ENCODE measurements around the gene ERCC5.

ERCC5 gene

DNA sequence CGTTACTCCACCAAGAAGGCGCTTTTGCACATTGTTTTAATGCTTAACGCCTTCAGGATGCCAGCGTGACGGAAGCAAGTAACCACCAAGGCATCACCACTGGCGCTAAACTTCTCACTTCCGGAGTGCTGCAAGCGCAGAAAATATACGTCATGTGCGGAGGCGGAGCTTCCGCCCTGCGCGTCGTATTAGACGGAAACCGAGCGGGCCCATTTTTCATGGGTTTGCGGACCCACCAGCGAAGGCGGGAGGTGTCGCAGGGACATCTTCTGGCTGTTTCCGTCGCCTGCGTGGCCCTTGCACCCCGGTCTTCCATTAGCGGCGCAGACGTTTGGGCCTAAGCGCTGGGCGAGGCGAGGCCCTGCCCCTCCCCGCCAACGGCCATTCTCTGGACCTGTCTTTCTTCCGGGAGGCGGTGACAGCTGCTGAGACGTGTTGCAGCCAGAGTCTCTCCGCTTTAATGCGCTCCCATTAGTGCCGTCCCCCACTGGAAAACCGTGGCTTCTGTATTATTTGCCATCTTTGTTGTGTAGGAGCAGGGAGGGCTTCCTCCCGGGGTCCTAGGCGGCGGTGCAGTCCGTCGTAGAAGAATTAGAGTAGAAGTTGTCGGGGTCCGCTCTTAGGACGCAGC is at the start of gene ERCC5:
Gene ERCC5, plus strand, starts transcription at position 403 of the 631 bp plus-strand sequence. CDS start 235 bp downstream, outside the sequence.
- DNase-seq (ENCODE audit: low read depth) = peak; percentile 88

DNA sequence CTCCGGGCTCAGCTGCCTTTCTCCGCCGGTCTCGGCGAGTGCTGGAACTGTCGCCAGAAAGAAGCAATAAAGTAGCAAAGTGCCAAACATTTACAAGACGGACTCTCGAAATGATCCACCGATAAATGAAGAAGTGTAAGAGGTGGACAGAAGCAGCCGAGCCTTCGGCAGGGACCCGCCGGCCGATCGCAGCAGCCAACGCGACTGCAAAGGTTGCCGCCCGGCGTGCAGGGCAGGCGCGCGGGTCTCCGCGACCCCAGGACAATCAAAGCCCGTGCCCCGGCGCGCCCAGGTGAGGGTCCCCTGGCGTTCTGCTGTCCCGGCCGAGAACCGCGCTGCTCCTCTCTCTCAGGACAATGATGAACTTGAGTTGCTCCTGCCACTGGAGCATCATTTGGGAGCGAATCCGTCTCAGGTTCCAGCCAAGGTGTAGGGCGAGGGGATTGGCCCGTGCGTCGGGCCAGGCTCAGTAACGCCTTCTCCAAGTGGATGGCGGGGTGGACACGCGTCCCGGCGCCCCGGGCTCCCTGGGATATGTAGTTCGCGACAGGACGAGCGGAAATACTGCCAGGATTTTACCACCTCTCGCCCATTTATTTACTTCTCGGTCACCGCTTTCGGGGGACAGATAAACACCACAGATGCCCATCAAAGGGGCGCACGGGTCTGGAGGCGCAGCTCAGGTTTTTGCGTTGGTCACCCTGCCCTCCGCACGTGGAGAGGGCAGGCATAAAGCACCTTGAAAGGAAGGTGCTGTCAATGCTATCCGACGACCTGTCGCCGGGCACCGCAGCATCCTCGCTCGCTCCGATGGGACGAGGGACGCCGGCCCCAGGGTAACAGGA is 47.0 kb upstream of the ERCC5 start, which contains the start of the genes BIVM and POGLUT2:
Gene BIVM, plus strand, starts transcription at position 539 of the 845 bp plus-strand sequence. CDS start 8,149 bp downstream, outside the sequence.
Gene POGLUT2, minus strand, starts transcription at position 396 of the 845 bp plus-strand sequence. Its CDS starts 306 bp downstream, at position 90.
- DNase-seq (ENCODE audit: low read depth) = peak; percentile 61

DNA sequence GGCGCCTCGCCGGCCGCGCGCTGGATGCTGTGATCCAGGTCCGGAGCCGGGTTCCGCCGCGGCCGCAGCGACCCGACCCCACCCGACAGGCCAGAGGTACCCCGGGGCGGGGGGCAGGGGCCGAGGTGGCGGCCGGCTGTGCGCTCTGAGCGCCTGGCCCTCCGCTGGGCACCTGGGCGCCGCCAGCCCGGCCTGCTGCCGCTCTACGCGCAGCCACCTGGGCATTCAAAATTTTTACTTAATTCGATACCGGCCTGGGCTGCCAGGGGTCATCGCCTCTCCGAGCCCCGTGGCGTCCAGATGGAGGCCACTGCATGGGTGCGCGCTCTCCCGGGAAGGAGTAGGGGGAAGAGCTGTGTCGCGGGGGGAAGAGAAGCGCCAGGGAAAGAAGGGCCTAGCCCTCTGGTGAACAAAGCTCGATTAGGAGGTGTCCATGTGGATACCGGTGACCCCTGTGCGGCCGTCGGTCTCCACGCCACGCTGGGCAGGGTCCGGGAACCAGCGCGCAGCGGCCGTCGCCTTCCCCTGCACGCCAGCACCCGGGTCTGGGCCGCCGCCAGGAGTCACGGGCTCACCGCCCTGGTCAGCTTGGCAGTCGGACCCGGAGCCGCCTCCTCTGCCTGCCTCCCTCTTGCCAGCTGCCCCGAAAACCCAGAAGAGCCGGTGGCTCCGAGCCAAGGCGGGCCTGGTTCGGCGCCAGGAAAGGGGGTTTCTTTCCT is 46.2 kb upstream of the ERCC5 start:
- DNase-seq (ENCODE audit: low read depth) = no peak

GRCh38 chr13:102800145-102801041 is 45.4 kb upstream of the ERCC5 start:
- peak; percentile 27 for DNase-seq (ENCODE audit: low read depth)

DNA sequence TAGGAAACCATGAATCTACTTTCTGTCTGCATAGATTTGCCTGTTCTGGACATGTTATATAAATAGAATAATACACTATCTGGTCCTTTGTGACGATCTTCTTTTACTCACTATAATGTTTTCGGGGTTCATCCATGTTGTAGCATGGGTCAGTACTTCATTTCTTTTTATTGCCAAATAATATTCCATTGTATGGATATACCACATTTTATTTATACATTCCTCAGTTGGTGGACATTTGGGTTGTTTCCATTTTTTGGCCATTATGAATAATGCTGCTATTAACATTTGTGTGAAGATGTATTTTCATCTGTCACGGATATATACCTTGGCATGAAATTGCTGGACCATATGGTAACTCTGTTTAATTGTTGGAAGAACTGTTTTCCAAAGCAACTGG is 40.2 kb upstream of the ERCC5 start:
- DNase-seq (ENCODE audit: low read depth) = no peak

DNA sequence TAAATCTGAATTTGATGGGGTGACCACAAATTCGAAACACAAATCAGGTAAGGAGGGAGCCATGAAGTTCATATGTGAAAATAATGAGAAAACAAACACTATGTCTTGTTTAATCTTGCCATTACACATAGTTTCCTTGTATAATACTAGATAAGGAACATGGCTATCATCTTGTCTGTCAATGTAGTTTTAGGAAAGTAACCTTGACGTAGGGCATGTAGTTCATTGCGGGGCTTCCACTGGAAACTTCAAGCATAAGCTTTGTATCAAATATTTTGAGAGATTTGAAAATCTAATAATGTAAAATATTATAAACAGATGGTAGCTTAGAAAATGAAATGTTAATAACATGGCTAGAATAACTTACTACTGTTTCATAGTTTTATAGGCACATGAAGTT is 38.1 kb upstream of the ERCC5 start:
- DNase-seq (ENCODE audit: low read depth) = no peak

DNA sequence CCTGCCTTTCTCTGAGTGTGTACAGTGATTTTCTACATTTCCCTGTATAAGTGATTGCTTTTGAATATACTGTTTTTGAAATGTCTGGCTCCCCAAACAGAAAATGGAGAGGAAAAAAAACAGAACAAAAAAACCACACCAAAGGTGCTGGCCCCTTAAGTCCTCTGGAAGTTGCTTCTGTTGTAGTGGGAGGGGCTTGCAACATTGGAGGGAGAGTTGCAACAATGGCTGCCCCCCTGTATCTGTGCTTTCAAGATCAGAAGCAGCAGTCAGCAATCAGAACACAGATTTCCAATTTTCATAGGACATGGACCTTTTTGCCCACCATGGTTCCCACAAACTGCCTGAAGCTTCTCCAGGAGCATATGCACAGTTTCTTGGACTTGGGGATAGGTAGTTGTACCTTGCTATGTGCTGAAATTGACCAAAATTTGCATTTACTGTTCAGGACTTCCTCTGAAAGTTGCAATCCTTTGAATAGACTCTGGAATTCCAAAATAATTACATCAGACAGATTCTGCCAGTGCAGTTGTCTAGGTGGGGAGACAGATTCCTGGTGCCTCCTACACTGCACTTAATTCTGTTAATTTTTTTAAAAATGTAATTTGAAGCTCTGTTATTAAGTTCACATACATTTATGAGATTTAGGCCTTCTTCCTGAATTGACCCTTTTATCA is 33.1 kb upstream of the ERCC5 start:
- no peak for DNase-seq (ENCODE audit: low read depth)

DNA sequence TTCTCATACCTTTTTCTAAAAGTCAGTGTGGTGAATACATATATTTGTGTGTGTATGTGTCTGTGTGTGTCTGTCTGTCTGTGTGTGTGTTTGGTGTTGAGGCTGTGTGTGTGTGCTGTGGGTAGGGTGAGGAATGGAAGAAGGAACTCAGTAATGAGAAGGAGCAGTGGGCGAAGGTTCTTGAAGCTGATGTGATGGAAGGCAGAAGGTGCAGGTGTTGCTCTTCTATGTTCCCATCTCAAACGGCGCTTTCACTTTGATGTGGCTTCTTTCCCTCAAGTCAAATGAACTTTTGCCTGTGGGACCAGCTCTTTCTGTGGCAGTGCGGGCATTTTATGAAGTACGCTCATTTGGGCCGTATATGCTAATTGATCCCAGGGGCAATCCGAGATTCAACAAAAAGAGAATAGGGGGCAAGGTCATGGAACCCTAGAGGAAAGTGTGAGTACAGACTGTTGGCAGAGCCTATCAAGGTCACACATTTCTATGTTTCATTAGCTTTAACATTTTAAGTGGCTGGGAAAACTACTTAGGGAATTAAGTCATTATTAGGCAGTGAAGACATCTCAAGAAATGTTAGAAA is 31.7 kb upstream of the ERCC5 start:
- no peak for DNase-seq (ENCODE audit: low read depth)

DNA sequence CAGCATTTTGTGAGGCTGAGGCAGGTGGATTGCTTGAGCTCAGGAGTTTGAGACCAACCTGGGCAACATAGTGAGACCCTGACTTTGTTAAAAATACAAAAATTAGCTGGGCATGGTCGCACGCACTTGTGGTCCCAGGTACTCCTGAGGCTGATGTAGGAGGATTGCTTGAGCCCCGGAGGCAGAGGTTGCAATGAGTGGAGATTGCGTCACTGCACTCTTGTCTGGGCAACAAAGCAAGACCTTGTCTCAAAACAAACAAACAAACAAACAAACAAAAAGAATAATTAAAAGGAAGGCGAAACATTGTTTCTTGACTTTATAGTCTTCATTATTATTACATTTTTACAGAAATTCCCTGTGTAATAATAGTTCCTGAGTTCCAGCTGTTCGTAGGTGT is 31.0 kb upstream of the ERCC5 start:
- DNase-seq (ENCODE audit: low read depth) = no peak

GRCh38 chr13:102815788-102816187 is 30.0 kb upstream of the ERCC5 start:
- no peak for DNase-seq (ENCODE audit: low read depth)

DNA sequence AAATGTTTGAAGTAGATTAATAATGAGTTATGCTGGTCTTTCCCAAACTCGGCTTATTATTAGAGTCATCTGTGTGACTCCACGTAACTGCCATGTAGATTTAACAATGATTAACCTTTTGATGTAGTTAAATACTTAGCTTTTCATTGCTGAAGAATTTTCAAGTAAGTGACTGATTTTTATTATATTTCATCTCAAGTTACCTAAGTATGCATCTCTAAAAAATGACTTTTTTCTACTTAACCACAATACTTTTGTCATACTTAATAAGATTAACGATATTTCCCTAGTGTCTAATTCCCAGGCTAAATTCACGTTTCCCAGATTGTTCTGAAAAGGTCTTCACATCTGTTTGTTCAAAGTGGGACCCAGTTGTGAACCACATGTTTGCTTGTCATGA is 29.1 kb upstream of the ERCC5 start:
- no peak for DNase-seq (ENCODE audit: low read depth)

DNA sequence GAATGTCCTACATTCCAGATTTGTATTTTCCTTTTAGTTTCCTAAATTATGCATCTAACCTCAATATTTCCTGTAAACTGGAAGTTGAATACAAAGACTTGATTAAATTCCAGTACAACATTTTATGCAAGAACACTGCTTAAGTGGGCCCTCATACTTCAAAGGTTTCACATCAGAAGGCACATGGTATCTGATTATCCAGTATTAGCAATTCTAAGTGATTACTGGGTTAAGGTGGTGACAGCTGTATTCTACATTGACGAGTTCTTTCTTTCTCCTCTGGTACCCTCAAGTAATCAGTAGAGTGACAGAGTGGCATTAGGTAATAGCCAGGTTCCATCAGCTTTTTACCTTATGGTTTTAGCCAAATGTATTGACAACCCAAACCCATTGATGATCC is 28.6 kb upstream of the ERCC5 start:
- DNase-seq (ENCODE audit: low read depth) = no peak

DNA sequence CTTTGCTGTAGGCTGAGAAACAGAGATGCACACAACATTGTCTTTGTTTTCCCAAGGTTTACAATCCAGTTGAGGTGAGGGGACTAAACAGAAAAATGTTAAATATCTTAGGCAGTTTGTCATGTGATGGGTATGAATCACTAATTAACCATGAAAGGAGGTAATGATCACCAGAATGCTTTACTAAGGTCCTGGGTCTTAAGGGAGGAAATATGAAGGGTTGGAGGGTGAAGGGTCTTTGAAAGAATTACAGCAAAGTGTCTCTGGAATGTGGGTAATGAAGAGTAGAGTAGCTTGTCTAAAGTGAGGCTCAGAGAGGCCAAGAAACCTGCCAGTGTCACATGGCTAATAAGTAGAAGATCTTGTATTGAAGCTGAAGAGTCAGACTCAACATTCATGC is 27.9 kb upstream of the ERCC5 start:
- DNase-seq (ENCODE audit: low read depth) = no peak

GRCh38 chr13:102825400-102825799 is 20.4 kb upstream of the ERCC5 start:
- no peak for DNase-seq (ENCODE audit: low read depth)

DNA sequence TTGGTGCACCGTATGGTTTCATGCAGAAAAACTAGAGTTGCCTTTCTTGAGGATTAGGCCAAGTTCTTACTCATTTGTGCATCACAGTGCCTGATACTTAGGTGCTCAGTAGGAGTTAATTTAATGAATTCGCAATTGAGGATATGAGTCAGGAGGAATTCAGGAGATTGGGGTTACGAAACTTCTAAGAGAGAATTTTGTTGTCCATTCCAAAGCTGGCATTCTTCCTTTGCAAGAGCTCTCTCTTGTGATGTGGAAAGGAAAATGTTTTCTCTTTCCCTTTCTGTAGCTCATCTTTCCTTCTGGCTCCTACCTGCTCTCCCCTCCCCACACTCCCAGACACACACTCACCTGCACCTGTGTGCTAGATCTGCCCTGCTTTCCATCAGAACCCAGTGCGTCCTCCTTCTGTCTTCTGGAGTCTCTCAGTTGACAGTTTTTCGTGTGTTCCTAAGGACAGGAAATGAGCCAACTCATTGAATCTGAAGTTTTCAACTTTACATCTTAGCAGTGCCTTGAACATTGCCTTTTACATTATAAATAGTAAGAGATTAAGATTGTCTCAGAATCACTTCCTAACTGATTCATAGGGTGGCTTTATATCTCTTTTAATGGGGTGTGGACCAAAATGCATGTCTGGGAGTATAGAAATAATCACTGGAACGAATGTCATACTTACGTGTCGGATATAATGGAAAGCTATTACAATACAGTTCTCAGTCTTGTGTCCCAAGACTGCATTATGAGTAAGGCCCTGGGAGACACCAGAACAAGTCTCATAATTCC is 19.7 kb upstream of the ERCC5 start:
- peak; percentile 88 for DNase-seq (ENCODE audit: low read depth)

DNA sequence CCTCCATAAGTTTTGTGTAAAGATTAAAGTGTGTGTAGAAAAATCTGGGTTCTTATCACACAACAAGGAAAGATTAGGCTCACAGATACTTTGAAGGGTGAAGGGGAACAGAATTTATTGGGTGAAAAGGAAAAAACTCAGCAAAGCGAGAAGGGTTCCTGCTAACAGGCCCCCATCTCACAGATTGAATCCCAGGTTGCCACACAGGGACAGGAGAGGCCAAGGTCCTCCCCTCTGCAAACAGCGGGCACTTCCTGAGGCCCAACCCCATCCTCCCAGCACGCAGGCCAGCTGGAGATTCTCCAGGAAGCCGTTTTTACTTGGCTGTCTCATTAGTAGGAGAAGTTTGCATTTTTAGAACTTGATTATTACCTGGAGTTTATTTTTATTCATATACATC is 15.2 kb upstream of the ERCC5 start:
- no peak for DNase-seq (ENCODE audit: low read depth)

DNA sequence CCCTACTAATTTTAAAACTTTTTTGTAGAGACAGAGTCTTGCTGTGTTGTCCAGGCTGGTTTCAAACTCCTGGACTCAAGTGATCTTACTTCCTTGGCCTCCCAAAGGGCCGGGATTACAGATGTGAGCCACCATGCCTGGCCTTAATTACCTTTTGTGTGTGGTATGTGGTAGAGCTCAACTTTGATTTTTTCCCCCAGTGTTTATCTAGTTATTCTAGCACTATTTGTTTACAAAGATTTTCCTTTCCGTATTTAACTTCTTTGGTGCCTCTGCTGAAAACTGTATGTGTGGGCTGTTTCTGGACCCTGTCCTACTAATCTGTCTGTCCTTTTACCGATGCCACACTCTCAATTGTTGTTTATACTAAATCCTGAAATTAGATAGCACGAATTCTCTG is 9.4 kb upstream of the ERCC5 start:
- no peak for DNase-seq (ENCODE audit: low read depth)

DNA sequence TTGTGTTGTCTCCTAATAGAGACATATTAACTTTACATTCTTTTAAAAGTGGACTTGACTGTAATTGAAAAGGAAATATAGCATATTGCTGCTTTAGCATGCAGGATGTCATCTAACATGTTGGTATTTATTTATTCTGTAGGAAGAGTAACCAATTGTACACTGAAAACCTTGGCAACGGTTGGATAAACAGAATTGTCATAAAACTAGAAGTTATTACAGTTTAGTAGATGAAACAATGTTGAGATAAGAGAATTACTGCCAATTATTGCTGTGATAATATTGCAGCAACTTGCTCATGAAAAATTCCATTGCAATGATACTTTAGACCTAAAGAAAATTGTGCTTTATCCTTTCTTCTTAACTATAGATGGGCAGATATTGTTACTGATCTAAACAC is 7.6 kb upstream of the ERCC5 start:
- DNase-seq (ENCODE audit: low read depth) = no peak

DNA sequence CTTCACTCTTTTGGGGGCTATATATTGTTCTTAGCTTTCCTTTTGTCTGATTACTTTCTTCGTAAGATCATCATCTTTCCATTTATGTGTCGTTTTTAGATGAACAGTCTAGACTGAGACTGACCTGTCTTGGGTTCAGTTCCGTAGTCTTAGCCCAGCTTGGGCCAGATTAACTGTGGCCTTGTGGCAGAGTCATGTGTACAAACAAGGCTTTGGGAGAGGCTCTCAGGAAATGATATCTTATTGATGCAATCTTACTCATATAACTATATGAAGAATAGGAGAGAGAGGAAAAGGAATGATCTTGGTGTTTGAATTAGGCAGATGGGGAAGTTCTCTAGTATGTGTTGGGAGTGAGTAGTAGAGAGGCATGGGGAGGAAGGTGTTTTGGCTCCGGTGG is 6.8 kb upstream of the ERCC5 start:
- DNase-seq (ENCODE audit: low read depth) = no peak

DNA sequence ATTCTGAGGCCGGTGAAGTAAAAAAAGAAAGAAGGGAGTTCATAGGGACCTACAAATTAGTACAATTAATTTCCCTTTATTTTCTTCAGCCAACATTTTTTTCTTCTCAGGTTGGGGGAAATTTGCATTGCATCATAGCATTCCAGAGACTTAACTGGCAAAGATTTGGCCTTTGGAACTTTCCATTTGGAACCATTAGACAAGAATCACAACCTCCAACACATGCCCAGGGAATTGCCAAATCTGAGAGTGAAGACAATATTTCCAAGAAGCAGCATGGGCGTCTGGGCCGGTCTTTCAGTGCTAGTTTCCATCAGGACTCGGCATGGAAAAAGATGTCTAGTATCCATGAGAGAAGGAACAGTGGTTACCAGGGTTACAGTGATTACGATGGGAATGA is 6.4 kb upstream of the ERCC5 start:
- no peak for DNase-seq (ENCODE audit: low read depth)

Data from GM04503 (cell line).